ENCODE measurements around the gene RNF169.

DNA sequence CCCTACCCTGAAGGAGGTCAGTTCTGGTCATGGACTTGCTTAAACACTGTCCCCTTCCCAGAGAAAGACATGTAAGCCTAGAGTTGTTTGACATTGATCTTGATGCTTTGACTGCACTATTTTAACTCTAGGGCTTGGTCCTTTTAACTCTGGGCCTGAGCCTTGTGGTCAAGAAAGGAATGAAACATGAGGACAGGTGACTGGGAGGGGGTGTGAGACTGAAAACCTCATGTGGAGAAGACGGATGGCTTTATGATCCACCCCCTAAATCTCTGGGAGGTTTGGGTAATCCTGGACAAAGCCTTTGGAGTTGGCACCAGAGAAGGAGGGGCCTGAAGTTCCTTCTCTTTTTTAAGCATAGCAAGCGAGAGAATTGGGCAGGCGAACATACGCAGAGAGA, 35.0 kb upstream of the RNF169 start:
- TF ChIP-seq, protein P1, sequence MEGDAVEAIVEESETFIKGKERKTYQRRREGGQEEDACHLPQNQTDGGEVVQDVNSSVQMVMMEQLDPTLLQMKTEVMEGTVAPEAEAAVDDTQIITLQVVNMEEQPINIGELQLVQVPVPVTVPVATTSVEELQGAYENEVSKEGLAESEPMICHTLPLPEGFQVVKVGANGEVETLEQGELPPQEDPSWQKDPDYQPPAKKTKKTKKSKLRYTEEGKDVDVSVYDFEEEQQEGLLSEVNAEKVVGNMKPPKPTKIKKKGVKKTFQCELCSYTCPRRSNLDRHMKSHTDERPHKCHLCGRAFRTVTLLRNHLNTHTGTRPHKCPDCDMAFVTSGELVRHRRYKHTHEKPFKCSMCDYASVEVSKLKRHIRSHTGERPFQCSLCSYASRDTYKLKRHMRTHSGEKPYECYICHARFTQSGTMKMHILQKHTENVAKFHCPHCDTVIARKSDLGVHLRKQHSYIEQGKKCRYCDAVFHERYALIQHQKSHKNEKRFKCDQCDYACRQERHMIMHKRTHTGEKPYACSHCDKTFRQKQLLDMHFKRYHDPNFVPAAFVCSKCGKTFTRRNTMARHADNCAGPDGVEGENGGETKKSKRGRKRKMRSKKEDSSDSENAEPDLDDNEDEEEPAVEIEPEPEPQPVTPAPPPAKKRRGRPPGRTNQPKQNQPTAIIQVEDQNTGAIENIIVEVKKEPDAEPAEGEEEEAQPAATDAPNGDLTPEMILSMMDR (IDR thresholded peaks at IDR 0.05): no peak
- TF ChIP-seq POLR2A (IDR thresholded peaks at IDR 0.05): no peak
